Hepatocyte (in vitro differentiated cells): ENCODE results near the gene NCAPG2. TPM values are rescaled to one million over a fixed set of nuclear protein-coding genes. Genes with fewer than 3 reads are reported as not detected.

Source experiments
- DNase-seq: peaks from one replicate; pipeline ENCODE4 v3.0.0-alpha.2; 2016; ENCODE audit warnings: low spot score
- H2AFZ ChIP-seq: fragments of 200-600 bp; sonication (generic); 2 replicates; pipeline ENCODE4 v1.6.0; 2016; ENCODE audit warnings: antibody characterized with exemption, mild to moderate bottlenecking
- H3K27ac ChIP-seq: fragments of 200-600 bp; sonication (generic); 2 replicates; pipeline ENCODE4 v1.5.1; 2016; ENCODE audit warnings: mild to moderate bottlenecking
- H3K27me3 ChIP-seq: fragments of 200-600 bp; sonication (generic); 2 replicates; pipeline ENCODE4 v1.6.1; 2016
- H3K36me3 ChIP-seq: fragments of 200-600 bp; sonication (generic); replicated peaks from 2 replicates; pipeline ENCODE4 v1.5.1; 2016; ENCODE audit warnings: low read depth; ENCODE audit not compliant: insufficient read depth
- H3K4me1 ChIP-seq: fragments of 200-600 bp; sonication (generic); 2 replicates; pipeline ENCODE4 v1.5.1; 2016; ENCODE audit warnings: mild to moderate bottlenecking, moderate library complexity; ENCODE audit not compliant: insufficient read depth
- H3K4me2 ChIP-seq: fragments of 200-600 bp; sonication (generic); 2 replicates; pipeline ENCODE4 v1.6.0; 2016
- H3K4me3 ChIP-seq: fragments of 200-600 bp; sonication (generic); 2 replicates; pipeline ENCODE4 v1.5.1; 2016; ENCODE audit warnings: mild to moderate bottlenecking
- H3K79me2 ChIP-seq: fragments of 200-600 bp; sonication (generic); 2 replicates; pipeline ENCODE4 v1.6.0; 2017; ENCODE audit warnings: mild to moderate bottlenecking
- H3K9me2 ChIP-seq: fragments of 200-600 bp; sonication (generic); replicated peaks from 2 replicates; pipeline ENCODE4 v1.6.0; 2017; ENCODE audit warnings: mild to moderate bottlenecking; ENCODE audit not compliant: insufficient read depth
- H3K9me3 ChIP-seq: fragments of 200-600 bp; sonication (generic); 2 replicates; pipeline ENCODE4 v1.5.1; 2016; ENCODE audit warnings: low read depth, mild to moderate bottlenecking
- H4K20me1 ChIP-seq: fragments of 200-600 bp; sonication (generic); 2 replicates; pipeline ENCODE4 v1.6.0; 2016; ENCODE audit warnings: mild to moderate bottlenecking; ENCODE audit not compliant: insufficient read depth, poor library complexity, severe bottlenecking
- CTCF ChIP-seq: fragments of 200-600 bp; sonication (generic); IDR thresholded peaks from 2 replicates; pipeline ENCODE4 v1.5.1; 2016; ENCODE audit warnings: antibody characterized with exemption, mild to moderate bottlenecking; ENCODE audit not compliant: poor library complexity
- EZH2 ChIP-seq: fragments of 200-600 bp; sonication (generic); IDR thresholded peaks from 2 replicates; pipeline ENCODE4 v1.6.1; 2016; ENCODE audit warnings: antibody characterized with exemption, mild to moderate bottlenecking, borderline replicate concordance
- EZH2phosphoT487 ChIP-seq: fragments of 200-600 bp; sonication (generic); IDR thresholded peaks from one replicate; pipeline ENCODE4 v1.6.1; 2018; ENCODE audit warnings: antibody characterized with exemption, mild to moderate bottlenecking, low read depth, moderate library complexity; ENCODE audit not compliant: unreplicated experiment, severe bottlenecking
- WGBS: methylation state at CpG from one replicate; pipeline ENCODE4 v1.1.6; 2016; ENCODE audit warnings: low lambda C conversion rate; ENCODE audit errors: missing lambda C conversion rate; 5-methylcytosine and 5-hydroxymethylcytosine counted together
- polyA plus RNA-seq: library from polyadenylated mRNA; unstranded; fragments of >200 nt; fragmentation: Nextera tagmentation; extraction: Ambion mirVana; gene quantifications from 2 replicates; pipeline ENCODE4 v1.2.1, GENCODE V29; 2016
- total RNA-seq: library from RNA; depleted of rRNA; stranded (reverse); fragments of >200 nt; gene quantifications from 2 replicates; pipeline ENCODE4 v1.2.3, GENCODE V29; 2014

Gene NCAPG2
- total and polyA plus RNA-seq, 2 experiments from 2014 or later: 6.2 to 9.5 TPM

GRCh38 chr7:158689488-158689887 is 15.1 kb downstream of the NCAPG2 start:
- Histone ChIP-seq H3K4me3 (no peak overlapping the region), H3K4me1 (no peaks in the 10 kb centered on the region), H3K27ac (no peak overlapping the region), H3K36me3 (no peaks in the 10 kb centered on the region), H3K4me2 (no peak overlapping the region), H3K9me2 (no peaks in the 10 kb centered on the region), H4K20me1 (no peaks in the 10 kb centered on the region), H3K79me2 (no peaks in the 10 kb centered on the region), H2AFZ (no peak overlapping the region), H3K9me3 (no peaks in the 10 kb centered on the region), H3K27me3 (no peaks in the 10 kb centered on the region)
- TF ChIP-seq CTCF (no peak), EZH2phosphoT487 (no peak), EZH2 (no peak)
- no peak for DNase-seq
- 100% methylated on average over 2 of the region's 2 CpGs for WGBS

GRCh38 chr7:158687406-158687805 is 17.2 kb downstream of the NCAPG2 start:
- Histone ChIP-seq H3K4me1 (no peaks in the 10 kb centered on the region), H3K79me2 (no peaks in the 10 kb centered on the region), H3K36me3 (no peaks in the 10 kb centered on the region), H2AFZ (no peak overlapping the region), H3K9me3 (no peaks in the 10 kb centered on the region), H3K27ac (no peak overlapping the region), H3K4me3 (no peak overlapping the region), H3K27me3 (no peaks in the 10 kb centered on the region), H4K20me1 (no peaks in the 10 kb centered on the region), H3K4me2 (no peak overlapping the region), H3K9me2 (no peaks in the 10 kb centered on the region)
- TF ChIP-seq CTCF (no peak), EZH2phosphoT487 (no peak), EZH2 (no peak)
- 89% methylated on average over 7 of the region's 7 CpGs for WGBS
- DNase-seq: no peak

GRCh38 chr7:158685693-158686092 is 18.9 kb downstream of the NCAPG2 start:
- no peaks in the 10 kb centered on the region for H3K9me3 ChIP-seq
- no peaks in the 10 kb centered on the region for H4K20me1 ChIP-seq
- no peaks in the 10 kb centered on the region for H3K9me2 ChIP-seq
- H3K36me3 ChIP-seq: no peaks in the 10 kb centered on the region
- H3K27ac ChIP-seq: no peak overlapping the region
- no peak for DNase-seq
- no peaks in the 10 kb centered on the region for H3K27me3 ChIP-seq
- H3K4me2 ChIP-seq: no peak overlapping the region
- H3K4me3 ChIP-seq: no peak overlapping the region
- H3K79me2 ChIP-seq: no peaks in the 10 kb centered on the region
- WGBS: 94% methylated on average over 4 of the region's 4 CpGs
- no peaks in the 10 kb centered on the region for H3K4me1 ChIP-seq
- TF ChIP-seq EZH2: no peak
- TF ChIP-seq CTCF: no peak
- TF ChIP-seq EZH2phosphoT487: no peak
- H2AFZ ChIP-seq: no peak overlapping the region

GRCh38 chr7:158684329-158684728 is 20.3 kb downstream of the NCAPG2 start:
- H3K9me2 ChIP-seq: no peaks in the 10 kb centered on the region
- TF ChIP-seq CTCF (no peak), EZH2 (no peak), EZH2phosphoT487 (no peak)
- 90% methylated on average over 1 of the region's 1 CpG for WGBS
- no peak overlapping the region for H2AFZ ChIP-seq
- H3K36me3 ChIP-seq: no peaks in the 10 kb centered on the region
- no peak for DNase-seq
- H3K27ac ChIP-seq: no peak overlapping the region
- H3K79me2 ChIP-seq: no peaks in the 10 kb centered on the region
- no peak overlapping the region for H3K4me3 ChIP-seq
- H3K27me3 ChIP-seq: no peaks in the 10 kb centered on the region
- no peaks in the 10 kb centered on the region for H3K4me1 ChIP-seq
- H4K20me1 ChIP-seq: no peaks in the 10 kb centered on the region
- no peaks in the 10 kb centered on the region for H3K9me3 ChIP-seq
- no peak overlapping the region for H3K4me2 ChIP-seq
